ENCODE measurements around the gene A3GALT2.

Gene A3GALT2

DNA sequence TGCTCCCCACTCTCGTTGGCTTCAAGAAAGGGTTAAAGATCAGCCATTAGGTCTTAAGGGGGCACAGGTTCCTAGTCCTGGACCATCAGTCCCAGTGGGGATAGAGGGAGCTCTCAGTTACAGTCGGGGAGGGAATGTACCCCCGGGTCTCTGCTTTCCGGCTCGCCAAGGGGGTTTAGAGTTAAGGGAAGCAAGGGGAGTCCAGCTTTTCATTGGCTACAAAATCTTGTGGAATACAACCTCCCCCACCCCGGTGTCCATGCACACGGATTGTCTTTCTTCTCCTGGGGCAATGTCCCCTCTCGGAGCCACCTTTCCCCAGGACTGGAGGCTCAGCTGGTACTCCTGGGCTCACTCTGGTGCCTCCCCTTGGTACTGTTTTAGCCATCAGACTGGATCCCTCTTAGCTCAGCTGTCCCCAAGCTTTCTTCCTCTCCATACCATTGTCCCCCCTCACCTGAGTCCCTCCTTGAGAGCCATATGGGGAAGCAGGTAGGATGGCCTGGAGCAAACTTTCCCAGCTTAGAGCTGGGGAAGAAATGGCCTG, at the start of gene A3GALT2:
TSS of gene A3GALT2 (minus strand) at position 480 of the 547 bp plus-strand sequence. CDS start at position 480, 0 bp downstream.
- DNase-seq, result no peak

DNA sequence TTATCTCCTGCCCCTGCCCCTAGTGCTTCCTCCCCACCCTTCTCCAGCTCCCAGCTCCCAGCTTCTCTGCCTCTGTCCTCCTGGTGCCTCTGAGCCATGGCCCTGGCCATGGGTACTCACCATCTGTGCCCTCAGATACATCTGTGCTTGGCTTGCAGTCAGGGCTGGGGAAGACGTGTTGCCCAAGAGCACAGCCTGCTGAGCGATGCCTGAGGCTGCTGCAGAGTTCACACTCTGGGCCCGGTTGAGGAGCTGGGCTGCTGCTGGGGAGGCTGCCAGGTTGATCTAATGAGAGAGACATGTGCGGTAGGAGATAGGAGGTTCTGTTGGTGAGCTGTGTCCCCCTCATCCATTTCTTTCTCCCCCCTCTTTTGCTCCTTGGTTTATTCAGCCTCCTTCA, 49.4 kb upstream of the A3GALT2 start:
- no peak for DNase-seq

DNA sequence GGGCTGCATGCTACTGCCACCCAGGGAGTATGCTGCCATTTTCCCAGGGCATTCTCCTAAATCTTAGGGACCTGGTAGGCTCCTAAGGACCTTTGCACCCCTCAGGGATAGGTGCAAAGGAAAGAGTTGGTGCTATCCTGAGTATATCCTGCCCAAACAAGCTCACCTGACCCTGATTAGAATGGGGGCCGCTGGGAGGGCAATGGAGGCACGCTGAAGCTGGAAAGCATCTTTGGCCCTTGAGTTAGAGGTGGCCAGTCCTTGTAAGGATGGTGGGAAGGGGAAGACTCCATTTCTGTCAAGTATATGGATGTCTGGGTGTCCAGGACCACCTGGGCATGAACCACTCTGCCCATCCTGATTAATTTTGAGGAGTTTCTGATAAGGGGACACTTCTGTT, 48.9 kb upstream of the A3GALT2 start:
- DNase-seq, result no peak

DNA sequence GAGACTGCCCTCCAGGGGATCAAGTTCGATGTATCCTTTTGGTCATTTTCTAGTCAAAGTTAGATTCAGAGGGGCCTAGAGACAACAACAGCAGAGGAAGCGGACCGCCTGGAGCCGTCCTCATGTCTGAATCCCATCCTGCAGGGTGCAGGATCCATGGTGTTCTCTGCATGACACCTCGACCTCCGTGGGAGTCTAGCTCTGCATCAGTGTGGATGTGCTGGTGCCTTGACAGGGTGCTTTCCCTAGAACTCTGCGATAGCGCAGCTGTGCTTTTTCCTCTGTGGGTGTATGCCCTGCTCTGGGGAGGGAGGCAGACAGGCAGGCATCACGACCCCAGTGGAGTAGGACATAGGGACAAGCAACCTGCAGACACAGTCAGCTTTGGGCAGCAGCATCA, 48.2 kb upstream of the A3GALT2 start:
- no peak for DNase-seq

DNA sequence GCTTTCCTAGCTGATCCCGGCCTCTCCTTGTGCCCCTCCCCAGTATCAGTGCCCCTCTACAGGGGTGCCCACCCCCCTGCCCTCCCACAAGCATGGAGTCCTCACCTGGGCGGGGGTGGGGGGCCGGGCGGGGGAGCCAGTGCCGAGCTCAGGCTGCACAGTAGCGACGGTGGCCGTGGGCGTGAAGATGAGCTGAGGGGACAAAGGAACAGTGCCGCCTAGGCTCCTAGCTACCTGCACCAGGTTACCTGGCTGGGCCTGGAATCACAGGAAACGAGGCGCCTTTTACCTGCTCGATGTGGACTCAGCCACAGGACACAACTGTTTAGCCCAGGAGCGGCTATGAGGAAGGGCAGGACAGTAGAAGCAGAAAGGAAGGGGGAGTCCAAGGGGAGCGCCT, 47.5 kb upstream of the A3GALT2 start:
- no peak for DNase-seq

DNA sequence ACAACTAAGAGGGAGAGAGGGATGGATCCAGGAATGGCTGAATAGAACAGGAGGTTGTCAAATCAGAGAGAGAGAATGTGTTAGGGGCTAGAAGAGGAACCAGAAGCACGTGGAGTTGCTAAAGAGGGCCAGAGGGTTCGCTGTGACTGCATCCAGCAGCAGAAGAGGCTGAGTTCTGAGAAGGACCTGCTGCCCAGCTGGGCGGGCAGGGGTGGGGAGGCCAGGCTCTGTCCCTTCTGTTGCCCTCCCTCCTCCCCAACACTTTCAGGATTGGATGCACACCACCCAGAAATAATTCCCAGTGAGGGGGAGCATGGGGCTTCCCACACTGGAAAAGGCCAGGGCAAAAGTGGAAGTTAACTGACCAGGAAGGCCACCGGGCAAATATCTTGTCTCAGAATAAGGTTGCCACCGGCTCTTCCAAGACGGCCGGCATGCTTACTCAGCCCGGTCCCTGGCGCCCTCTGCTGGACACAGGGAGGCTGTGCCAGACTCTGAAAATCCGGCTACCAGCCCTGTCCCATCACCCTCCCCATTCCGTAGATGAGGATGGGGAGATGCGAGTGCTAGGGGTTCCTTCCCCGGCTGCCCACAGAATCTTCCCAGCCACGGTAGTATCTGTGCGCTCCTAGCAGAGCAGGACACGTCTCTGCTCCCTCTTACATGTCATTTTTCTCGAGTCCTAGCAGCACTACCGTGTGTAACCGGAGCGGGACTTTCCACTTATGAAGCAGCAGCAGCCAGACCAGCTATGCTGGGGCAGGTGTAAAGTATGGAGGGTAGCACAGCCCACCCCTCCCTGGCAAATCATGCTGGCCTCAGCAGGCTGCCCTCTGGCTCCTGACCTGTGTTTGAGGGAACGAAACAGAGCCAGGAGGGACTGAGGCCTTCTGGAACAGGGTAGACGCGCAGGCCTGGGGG, 46.8 kb upstream of the A3GALT2 start:
- DNase-seq, result peak; percentile 89

DNA sequence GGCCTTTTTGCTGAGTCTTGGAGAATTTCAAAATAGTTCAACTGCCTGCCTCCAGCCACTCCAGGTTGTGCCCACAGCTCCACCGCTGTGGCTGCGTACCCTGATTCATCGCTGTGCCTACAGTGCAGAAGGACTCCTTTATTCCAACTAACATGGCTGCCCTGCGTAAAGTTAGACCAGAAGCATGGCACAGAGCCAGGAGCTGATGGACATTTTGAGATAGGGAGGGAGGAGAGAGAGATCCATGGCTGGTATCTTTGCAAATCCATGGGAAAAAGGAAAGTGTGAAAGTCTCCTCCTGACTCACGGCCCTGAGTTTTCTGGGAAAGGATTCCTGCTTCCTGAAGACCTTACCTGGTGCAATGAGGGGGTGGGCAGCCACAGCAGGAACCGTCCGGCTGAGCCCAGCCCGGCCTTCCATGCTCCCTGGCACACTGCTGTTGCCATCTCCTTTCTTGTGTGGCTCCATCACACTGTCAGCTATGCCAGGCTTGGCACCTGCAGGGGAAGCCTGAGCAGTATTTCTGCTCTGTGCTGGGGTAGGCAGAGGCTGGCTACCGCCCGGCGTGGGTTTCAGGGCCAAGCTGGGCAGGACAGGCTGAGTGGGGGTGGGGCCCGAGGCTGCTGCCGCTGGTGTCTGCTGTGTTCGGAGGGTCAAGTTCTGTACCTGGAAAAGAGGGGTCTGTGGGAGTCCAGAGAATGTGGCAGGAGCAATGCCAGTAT, 46.0 kb upstream of the A3GALT2 start:
- DNase-seq, result no peak

DNA sequence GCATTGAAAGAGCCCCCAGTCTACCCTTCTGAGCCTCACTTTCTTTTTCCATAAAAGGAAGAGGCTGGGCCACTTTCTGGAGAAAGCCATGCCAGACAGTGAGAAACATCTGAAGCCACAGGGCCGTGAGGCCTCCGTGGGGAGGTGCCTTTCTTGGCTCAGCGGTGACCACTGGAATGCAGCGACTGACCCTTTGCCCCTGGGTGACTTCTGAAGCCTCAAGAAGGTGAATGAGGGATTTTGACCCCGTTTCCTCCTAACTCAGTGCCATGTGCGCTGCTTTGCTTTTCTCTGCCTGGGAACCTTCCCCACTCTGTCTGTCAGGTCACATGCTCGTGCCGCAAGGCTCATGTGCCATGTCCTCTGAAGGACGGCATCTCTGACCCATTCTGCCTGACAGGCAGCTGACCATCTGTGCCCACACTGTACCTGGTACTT, 44.7 kb upstream of the A3GALT2 start:
- DNase-seq, result no peak

DNA sequence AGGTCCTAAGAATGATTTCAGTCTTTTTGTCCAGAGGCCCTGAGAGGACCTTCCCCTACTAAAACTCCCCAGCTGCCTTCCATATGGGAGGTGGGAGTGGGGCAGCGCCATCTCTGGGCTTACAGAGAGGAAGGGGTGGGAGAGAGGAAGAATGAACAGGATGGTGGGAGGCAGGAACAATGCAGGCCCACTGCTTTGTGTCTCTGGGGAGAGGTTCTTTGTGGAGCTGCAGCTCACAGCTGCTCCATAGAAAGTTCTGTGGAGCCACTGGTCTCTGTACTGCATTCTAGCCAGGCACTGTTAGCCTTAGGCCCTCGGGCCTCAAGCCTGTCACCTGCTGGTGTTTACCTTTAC, 43.6 kb upstream of the A3GALT2 start:
- no peak for DNase-seq

DNA sequence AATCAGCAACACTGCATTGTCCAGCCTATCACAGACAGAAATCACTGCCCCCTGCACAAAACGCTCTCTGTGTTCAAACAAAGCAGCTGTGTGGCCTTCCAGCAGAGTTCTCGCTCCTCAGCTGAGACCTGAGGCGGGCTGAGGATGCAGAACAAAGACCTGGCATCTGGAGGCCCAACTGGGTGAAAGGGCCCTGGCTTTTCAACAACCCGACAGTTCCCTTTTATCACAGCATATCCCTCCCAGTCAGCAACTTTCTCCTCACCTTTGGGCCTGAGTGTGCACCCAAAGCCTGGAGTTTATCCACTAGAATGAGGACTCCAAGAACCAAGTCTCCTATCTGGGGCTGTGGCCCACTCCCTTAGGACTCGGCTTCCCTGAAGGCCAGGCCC, 42.6 kb upstream of the A3GALT2 start:
- DNase-seq, result no peak

DNA sequence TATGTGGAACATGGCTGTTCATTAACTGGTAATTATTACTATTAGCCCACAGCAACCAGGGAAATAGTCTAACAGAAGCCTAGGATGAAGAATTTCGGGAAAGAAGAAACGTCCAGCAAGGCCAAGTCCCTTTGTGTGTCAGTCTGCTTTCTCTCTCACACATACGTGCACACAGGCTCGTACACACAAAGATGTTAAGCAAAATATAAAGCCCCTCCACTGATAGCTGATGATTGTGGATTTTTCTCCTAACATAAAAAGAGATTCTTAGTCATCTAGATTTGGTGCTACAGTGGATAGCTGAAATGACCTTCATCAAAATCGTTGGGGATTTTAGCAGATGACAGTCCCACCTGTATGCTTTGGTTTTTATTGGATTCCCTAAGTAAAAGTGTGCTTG, 42.1 kb upstream of the A3GALT2 start:
- no peak for DNase-seq

DNA sequence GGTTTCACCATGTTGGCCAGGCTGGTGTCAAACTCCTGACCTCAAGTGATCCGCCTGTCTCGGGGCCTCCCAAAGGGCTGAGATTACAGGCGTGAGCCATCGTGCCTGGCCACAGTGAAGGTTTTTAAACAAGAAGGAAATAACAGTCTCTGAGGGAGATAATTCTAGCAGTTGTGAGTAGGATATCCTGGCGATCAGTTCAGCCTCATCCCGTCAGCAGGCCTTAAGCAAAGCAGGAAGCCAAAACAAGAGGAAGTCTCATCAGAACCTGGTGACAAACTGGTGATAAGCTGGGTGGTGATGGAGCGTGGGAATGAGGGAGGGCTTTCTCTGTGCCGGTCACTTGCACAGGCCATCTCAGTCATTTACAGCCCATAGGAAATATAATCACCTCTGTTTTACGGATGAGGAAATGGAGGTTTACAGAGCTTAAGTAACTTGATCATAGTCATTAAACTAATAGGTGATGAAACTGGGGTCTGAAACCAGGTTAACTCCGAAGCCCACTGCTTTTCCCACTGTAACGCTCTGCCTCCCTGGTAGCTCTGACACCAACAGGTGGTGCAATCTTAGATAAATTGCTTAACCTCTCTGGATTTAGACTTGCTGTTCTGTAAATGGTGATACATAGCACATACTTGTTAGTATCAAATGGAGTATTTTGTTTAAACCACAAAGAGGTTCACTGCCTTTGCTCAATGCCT, 40.8 kb upstream of the A3GALT2 start:
- DNase-seq, result no peak

DNA sequence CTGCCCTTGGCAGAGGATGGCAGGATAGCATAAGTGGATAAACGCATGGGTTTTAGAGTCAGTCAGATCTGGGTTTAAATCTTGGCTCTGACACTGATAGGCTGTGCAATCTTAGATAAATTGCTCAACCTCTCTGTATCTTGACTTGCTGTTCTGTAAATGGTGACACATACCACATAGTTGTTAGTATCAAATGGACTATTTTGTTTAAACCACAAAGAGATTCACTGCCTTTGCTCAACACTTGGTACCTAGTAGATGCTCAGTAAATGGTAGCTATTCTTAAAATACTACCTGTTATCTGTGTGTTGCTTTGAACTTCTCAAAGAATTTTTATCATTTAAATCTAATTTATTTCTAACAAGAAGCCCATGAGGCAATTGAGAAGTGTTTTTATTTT, 39.5 kb upstream of the A3GALT2 start:
- DNase-seq, result no peak

DNA sequence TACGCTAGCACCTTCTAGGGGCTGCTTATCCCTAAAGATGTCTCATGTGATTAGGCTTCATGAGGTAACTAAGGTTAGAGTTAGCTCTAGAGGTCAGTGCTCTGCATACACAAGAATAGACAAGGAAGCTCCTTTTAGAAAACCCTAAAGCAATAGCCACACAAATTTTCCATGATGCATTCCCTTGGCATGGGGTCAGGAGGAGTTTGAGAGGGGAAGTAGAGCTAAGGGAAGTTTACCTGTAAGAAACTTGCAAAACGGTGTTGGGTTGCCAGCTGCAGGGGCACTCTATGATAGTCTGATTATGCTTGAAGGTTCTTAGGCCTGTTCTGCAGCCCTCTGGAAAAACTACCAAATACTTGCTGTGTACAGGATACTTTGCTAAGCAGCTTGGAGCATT, 39.0 kb upstream of the A3GALT2 start:
- DNase-seq, result no peak

DNA sequence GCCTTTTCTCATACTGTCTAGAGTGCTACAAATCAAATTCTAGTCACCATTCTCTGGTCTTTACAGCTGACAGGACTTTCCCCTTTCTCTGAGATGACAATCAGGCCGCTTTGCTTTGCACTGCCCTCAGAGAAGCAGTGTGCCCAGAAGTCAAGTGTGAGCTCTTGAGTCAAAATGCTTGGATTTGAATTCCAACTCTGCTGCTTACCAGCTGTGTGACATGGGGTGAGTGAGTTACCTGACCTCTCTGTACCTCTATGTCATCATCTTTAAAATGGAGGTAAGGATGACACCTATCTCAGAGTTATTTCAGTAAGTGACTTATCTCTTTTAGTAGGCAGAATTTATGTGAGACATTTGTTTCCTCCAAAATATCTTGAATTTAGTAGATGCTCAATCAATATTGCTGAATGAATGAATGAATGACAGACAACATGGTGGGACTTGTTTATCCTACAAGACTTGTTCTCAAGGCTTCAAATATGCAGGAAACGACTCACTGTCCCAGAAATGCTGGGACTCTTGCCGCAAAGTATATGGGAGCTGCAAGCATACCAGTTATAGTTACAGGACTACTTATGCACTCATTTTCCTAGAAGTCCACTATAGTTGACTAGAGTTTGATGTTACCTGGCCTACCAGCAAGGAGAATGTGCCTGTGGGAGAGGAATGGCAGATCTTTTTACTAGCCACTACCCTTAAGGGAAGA, 38.1 kb upstream of the A3GALT2 start:
- DNase-seq, result no peak

DNA sequence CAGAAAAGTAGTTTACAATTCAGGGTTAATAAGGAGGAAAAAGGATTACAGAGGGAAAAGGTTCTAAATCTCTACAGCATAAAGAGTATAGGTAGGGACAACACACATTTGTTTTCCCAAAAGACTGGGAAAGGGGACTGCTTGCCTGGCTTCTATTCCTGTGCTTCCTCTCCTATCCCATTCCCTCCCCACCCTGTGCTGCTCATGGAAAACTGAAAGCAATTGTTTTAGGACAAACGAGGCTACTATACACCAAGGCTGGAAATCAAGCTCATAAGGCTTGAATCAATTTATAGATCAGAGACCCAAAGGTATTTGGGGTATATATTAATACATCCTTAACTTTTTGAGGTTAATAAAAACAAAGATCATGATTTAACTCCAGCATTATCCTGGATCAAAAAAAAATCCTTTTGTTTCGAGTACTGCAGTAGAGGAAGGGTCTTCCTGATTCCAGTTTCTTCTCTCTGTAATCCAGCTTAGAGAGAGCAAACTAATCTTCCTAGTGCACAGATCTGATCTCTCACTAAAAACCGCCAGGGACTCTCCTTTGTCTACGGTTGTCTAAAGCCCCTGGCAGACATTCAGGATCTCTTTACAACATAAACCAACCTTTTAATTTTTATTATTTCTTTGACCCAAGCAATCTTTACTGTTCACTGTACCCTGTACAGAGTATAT, 37.4 kb upstream of the A3GALT2 start:
- no peak for DNase-seq

DNA sequence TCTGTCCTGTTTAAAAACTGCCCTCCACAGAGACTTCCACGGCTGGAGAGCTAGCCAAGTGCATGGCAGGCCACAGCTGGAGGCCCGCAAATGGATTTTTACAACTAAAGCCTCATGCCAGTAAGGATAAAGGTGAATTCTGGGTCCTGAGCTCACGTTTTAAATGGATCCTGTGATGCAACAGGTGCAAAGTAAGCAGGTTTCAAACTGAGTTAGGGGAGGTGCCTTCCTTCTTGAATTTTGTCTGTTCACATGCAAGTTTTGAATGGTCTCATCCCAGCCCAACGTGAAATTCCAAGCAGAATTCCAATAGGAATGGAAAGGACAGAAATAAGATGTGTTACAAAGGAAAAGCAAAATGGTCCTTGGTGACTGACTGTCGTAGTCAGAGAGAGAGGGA, 36.2 kb upstream of the A3GALT2 start:
- no peak for DNase-seq

DNA sequence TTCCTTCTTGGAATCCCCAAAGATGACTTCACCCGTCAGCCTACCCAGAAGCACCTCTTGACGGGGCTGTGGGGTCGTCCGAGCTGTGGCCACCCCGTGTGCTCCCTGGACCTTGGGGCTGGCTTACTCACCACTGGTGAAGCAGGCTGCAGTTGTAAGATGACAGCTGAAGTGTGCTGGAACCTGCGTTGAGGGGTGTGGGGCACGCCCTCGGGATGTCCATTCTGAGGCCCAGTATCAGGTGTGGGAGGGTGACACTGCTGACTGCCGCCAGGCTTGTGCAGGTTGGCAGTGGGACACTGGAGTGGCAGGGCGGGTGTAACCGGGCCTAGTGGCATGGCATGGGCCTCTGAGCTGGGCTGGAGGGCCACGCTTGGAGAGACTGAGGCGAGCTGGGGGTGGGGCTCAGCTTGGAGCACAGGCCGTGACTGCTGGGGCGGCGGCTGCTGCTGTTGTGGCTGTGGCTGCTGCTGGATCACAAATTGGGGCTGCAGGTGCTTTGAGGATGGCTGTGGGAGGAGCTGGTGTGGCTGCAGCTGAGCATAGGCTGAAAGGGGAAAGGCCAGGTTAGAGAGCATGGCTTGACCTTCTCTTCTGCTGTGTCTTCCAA, 33.9 kb upstream of the A3GALT2 start:
- no peak for DNase-seq

DNA sequence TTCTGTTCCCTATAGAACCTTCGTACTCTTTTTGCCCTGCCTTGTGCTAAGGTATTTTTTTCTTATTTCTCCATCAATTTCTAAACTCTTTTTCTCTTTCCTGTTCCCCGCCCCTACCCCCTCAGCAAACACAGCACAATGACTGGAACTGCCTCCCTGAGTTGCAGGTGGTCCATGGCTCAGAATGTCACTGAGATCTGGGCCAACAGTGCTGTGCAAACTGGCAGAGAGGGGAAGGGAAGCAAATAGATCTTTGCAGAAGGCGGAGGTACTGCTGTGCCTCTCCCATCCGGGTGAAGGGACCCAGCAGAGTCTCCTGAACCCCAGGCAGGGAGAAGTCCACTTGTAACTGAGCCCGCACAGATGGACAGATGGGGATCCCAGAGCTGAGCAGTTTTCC, 32.6 kb upstream of the A3GALT2 start:
- no peak for DNase-seq

DNA sequence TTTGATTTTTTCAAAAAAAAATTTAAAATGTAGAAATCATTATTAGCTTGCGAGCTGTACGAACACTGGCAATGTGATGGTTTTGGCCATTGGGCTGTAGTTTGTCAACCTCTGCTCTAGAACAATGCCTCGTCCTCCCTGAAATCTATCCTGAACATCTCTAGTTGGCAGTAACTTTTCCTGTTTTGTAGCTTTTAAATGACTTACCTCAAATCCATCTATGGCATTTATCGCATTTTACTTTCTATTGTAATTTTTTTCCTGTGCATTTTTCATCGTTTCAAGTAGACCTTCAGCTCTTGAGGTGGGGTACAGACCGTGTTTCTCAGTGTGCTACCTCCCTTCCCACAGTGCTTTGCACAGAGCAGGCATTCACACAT, 30.4 kb upstream of the A3GALT2 start:
- DNase-seq, result no peak

DNA sequence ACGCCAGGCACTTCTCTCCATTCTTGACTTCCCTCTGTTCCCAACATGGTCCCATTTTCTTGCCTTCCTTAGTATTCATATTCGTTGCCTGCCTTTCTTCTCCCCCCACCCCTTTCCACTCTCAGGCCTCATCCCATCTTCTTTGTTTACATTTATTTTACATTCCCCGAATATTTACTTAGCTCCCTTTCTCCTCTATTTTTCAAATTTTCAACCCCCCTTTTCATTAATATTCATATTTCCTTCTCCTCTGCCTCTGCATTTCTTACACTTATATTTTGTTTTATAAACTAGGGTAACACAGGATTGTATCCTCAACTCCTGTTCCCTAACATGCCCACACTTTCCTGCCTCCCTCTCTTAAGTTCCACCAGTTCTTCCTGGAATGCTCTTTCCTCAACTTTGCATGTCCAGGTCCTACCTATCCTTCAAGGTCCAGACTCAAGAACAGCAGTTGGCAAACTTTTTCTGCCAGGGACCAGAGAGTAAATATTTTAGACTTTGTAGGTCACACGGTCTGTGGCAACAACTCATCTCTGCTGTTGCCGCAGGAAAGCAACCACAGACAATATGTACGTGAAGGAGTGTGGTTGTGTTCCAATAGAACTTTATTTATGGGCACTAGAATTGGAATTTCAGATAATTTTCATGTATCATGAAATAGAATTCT, 29.8 kb upstream of the A3GALT2 start:
- DNase-seq, result no peak

Data from activated CD4-positive, alpha-beta T cell treated with anti-CD3 and anti-CD28 coated beads, Interleukin-2, amount 50 U/mL, for 1 hour (primary cell).